ENCODE measurements around the gene ZBTB7C. TPM values are rescaled to one million over a fixed set of nuclear protein-coding genes. Genes with fewer than 3 reads are reported as not detected.

The ZBTB7C gene
- total and polyA plus RNA-seq, 9 of the 15 experiments (the other 6 are each of a cell fraction or from before 2014, with no cell fraction given): not detected

DNA sequence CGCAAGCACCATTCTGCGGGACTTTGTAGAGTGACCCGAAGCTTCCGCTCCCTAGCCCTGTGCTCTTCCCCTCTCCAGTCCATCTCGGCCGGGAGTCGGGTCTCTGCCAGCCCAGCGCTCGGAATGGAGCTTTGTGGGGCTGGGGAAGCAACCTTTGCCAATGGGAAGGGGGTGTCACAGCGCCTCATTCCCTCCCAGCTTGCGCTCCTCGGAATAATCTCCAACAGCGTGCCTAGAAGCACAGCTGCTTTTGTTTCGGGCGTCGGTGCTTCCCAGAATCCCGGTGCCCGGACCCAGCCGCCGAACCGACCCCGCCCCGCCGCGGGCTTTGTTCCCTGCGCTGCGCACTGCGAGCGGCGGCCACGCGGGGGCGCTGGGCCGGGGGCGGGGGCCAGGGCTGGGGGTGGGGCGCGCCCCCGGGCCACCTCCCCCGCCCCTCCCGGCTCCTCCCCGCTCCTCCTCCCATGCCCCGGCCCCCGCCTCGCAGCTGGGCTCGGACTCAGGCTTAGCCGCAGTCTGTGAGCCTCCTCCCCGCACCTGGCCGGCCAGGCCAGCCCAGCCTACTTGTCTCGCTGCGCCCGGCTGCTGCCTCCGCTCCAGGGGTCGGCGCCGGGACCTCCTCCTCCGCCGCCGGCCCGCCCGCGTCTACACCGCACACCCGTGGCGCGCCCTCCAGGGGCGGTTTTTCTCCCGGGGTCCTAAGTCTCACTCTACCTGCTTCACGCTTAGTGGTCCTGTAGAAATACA, 401.1 kb downstream of the ZBTB7C start (continued):
- TF ChIP-seq ZFX (CRISPR knock-in tag; IDR thresholded peaks at IDR 0.05): peak; percentile 55
- no peak for TF ChIP-seq SIN3A (IDR thresholded peaks at IDR 0.05; ENCODE audit: borderline replicate concordance in 2 of 2, control insufficient read depth in 1 of 2, low read depth in 2 of 2, low read length in 2 of 2)
- TF ChIP-seq ZNF586 (CRISPR knock-in tag; conservative IDR thresholded peaks at IDR 0.05): no peak
- no peak for TF ChIP-seq ZNF143 (CRISPR knock-in tag; IDR thresholded peaks at IDR 0.05)
- TF ChIP-seq POLR2AphosphoS5 (IDR thresholded peaks at IDR 0.05; ENCODE audit: control insufficient read depth, insufficient read depth, low read depth, low read length): no peak
- no peak for TF ChIP-seq SIRT6 (IDR thresholded peaks at IDR 0.05; ENCODE audit: low read depth, low read length)
- peak; percentile 15; the same call in 1 of the 2 replicates for TF ChIP-seq CBFA2T2 (conservative IDR thresholded peaks at IDR 0.05)
- no peak for TF ChIP-seq HCFC1 (IDR thresholded peaks at IDR 0.05; ENCODE audit: low read depth, low read length)
- TF ChIP-seq GABPB1 (CRISPR knock-in tag; IDR thresholded peaks at IDR 0.05): 0 out of 2 replicates have a peak, but pooled peaks have one; percentile 27
- TF ChIP-seq DPF2 (IDR thresholded peaks at IDR 0.05): no peak
- no peak for TF ChIP-seq PCBP2 (IDR thresholded peaks at IDR 0.05; ENCODE audit: low read depth, low read length, poor library complexity, severe bottlenecking)
- TF ChIP-seq, protein P1, sequence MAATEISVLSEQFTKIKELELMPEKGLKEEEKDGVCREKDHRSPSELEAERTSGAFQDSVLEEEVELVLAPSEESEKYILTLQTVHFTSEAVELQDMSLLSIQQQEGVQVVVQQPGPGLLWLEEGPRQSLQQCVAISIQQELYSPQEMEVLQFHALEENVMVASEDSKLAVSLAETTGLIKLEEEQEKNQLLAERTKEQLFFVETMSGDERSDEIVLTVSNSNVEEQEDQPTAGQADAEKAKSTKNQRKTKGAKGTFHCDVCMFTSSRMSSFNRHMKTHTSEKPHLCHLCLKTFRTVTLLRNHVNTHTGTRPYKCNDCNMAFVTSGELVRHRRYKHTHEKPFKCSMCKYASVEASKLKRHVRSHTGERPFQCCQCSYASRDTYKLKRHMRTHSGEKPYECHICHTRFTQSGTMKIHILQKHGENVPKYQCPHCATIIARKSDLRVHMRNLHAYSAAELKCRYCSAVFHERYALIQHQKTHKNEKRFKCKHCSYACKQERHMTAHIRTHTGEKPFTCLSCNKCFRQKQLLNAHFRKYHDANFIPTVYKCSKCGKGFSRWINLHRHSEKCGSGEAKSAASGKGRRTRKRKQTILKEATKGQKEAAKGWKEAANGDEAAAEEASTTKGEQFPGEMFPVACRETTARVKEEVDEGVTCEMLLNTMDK (IDR thresholded peaks at IDR 0.05; ENCODE audit: borderline replicate concordance, insufficient read depth, low read depth, low read length, poor library complexity, severe bottlenecking): peak; percentile 34
- TF ChIP-seq CTCF (IDR thresholded peaks at IDR 0.05 in 2 of 3, conservative IDR thresholded peaks at IDR 0.05 in 1 of 3; ENCODE audit: insufficient read depth in 2 of 3, low read depth in 1 of 3, low read length in 3 of 3): peak in 2 of 3 experiments; percentile 30 to 50; a peak in 4 of 6 replicates
- no peak for TF ChIP-seq MXI1 (IDR thresholded peaks at IDR 0.05; ENCODE audit: low read depth, low read length)
- peak; percentile 74 to 88; a peak in 3 of 4 replicates for TF ChIP-seq MAZ (CRISPR knock-in tag; conservative IDR thresholded peaks at IDR 0.05 in 1 of 2, IDR thresholded peaks at IDR 0.05 in 1 of 2)
- TF ChIP-seq PHF8 (IDR thresholded peaks at IDR 0.05; ENCODE audit: borderline replicate concordance, low read length): peak; percentile 20; the same call in 1 of the 2 replicates
- no peak for TF ChIP-seq THRA (IDR thresholded peaks at IDR 0.05)
- TF ChIP-seq, protein P2, sequence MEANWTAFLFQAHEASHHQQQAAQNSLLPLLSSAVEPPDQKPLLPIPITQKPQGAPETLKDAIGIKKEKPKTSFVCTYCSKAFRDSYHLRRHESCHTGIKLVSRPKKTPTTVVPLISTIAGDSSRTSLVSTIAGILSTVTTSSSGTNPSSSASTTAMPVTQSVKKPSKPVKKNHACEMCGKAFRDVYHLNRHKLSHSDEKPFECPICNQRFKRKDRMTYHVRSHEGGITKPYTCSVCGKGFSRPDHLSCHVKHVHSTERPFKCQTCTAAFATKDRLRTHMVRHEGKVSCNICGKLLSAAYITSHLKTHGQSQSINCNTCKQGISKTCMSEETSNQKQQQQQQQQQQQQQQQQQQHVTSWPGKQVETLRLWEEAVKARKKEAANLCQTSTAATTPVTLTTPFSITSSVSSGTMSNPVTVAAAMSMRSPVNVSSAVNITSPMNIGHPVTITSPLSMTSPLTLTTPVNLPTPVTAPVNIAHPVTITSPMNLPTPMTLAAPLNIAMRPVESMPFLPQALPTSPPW (CRISPR knock-in tag; IDR thresholded peaks at IDR 0.05): peak; percentile 98
- TF ChIP-seq ZNF3 (CRISPR knock-in tag; IDR thresholded peaks at IDR 0.05): no peak

Measured in K562 (cell line).